Measurements from ENCODE around the gene CRYM. TPM values are rescaled to one million over a fixed set of nuclear protein-coding genes. Genes with fewer than 3 reads are reported as not detected.
"Not testable (repeated sequence)": the region's sequence is repeated elsewhere in the genome, so short reads cannot be mapped to it uniquely, and the experiment has no call there.

CRYM gene
- total and polyA plus RNA-seq, 10 of the 15 experiments (the other 5 are each of a cell fraction or from before 2014, with no cell fraction given), result 0.30 to 6.1 (median 3.9) TPM

DNA sequence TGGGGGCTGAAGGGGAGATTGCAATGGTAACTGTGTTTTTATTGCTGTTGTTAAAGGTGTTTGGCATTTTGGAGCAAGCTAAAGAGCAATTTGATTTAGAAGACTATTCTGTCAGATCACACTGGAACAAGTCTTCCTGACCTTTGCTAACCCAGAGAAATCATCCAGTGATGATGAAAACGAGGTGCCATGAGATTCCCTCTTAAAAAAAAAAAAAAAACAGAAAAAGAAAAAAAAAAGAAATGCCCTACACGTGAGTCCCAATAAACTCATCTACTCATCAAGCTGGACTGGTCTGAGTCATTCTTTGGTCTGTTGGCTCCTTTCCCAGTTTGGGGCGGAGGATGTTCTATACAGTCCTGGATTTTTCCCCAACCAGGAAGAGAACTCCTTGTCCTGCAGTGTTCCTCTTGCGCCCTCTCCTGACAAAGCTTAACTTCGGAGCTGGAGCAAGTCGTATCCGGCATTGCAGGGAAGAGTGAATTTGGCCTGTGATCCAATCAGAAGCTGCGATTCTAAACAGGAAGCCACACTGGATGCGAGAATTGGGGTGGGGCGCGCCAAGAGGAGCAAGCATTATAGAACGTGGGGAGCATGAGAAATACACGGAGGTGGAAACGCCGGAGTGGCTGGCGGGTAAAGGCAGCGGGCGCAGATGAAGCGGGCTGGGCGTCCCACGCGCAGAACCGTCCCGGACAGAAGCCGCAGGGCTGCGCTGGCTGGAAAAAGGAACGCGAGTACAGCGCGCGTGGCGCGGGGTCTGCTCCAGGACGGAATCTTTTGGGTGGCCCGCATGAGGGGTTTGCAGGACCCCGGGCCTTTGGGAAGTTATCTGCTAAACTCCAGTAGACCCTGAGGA, 22.4 kb upstream of the CRYM start (continued):
- TF ChIP-seq, protein P1, sequence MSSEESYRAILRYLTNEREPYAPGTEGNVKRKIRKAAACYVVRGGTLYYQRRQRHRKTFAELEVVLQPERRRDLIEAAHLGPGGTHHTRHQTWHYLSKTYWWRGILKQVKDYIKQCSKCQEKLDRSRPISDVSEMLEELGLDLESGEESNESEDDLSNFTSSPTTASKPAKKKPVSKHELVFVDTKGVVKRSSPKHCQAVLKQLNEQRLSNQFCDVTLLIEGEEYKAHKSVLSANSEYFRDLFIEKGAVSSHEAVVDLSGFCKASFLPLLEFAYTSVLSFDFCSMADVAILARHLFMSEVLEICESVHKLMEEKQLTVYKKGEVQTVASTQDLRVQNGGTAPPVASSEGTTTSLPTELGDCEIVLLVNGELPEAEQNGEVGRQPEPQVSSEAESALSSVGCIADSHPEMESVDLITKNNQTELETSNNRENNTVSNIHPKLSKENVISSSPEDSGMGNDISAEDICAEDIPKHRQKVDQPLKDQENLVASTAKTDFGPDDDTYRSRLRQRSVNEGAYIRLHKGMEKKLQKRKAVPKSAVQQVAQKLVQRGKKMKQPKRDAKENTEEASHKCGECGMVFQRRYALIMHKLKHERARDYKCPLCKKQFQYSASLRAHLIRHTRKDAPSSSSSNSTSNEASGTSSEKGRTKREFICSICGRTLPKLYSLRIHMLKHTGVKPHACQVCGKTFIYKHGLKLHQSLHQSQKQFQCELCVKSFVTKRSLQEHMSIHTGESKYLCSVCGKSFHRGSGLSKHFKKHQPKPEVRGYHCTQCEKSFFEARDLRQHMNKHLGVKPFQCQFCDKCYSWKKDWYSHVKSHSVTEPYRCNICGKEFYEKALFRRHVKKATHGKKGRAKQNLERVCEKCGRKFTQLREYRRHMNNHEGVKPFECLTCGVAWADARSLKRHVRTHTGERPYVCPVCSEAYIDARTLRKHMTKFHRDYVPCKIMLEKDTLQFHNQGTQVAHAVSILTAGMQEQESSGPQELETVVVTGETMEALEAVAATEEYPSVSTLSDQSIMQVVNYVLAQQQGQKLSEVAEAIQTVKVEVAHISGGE (CRISPR knock-in tag; IDR thresholded peaks at IDR 0.05), result no peak
- TF ChIP-seq, protein P2, sequence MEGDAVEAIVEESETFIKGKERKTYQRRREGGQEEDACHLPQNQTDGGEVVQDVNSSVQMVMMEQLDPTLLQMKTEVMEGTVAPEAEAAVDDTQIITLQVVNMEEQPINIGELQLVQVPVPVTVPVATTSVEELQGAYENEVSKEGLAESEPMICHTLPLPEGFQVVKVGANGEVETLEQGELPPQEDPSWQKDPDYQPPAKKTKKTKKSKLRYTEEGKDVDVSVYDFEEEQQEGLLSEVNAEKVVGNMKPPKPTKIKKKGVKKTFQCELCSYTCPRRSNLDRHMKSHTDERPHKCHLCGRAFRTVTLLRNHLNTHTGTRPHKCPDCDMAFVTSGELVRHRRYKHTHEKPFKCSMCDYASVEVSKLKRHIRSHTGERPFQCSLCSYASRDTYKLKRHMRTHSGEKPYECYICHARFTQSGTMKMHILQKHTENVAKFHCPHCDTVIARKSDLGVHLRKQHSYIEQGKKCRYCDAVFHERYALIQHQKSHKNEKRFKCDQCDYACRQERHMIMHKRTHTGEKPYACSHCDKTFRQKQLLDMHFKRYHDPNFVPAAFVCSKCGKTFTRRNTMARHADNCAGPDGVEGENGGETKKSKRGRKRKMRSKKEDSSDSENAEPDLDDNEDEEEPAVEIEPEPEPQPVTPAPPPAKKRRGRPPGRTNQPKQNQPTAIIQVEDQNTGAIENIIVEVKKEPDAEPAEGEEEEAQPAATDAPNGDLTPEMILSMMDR (IDR thresholded peaks at IDR 0.05 in 2 of 3, conservative IDR thresholded peaks at IDR 0.05 in 1 of 3; ENCODE audit: control insufficient read depth in 2 of 3, extremely low read depth in 1 of 3, insufficient read depth in 1 of 3, low read depth in 3 of 3, low read length in 3 of 3), result peak; percentile 71 to 97 (median 77)
- TF ChIP-seq CHD2 (IDR thresholded peaks at IDR 0.05; ENCODE audit: borderline replicate concordance, low read depth, low read length), result peak; percentile 37; the same call in 1 of the 2 replicates

DNA sequence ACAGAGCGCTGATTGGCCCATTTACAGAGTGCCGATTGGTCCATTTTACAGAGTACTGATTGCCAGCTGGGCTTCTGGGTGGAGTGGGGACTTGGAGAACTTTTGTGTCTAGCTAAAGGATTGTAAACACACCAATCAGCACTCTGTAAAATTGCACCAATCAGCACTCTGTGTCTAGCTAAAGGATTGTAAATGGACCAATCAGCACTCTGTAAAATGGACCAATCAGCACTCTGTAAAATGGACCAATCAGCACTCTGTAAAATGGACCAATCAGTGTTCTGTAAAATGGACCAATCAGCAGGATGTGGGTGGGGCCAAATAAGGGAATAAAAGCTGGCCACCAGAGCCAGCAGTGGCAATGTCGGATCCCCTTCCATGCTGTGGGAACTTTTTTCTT, 11.7 kb upstream of the CRYM start:
- H3K27me3 ChIP-seq (replicated peaks in 1 of 2; ENCODE audit: control insufficient read depth in 2 of 2, insufficient read depth in 2 of 2, low read length in 1 of 2); H3K27ac ChIP-seq (ENCODE audit: control insufficient read depth, insufficient read depth); BruUV-seq (replicated peaks); H3K36me3 ChIP-seq (ENCODE audit: control insufficient read depth in 2 of 2, insufficient read depth in 2 of 2, low read length in 1 of 2); H3K9ac ChIP-seq (ENCODE audit: control insufficient read depth, insufficient read depth, low read length); DNase-seq (ENCODE audit: low read depth, low spot score); H2AFZ ChIP-seq (ENCODE audit: control insufficient read depth, low read depth, low read length); RAD21 ChIA-PET (ENCODE audit: unreplicated experiment); H3K9me3 ChIP-seq (replicated peaks; ENCODE audit: control insufficient read depth, insufficient read depth, low read length); POLR2A ChIA-PET; H3K79me2 ChIP-seq (ENCODE audit: control insufficient read depth, insufficient read depth, low read length); H3K4me2 ChIP-seq (ENCODE audit: control insufficient read depth, insufficient read depth); H3K4me1 ChIP-seq (ENCODE audit: control insufficient read depth, insufficient read depth, low read length); ATAC-seq; H4K20me1 ChIP-seq (ENCODE audit: control insufficient read depth, insufficient read depth); FAIRE-seq; intact Hi-C loops (cut with micrococcal nuclease; ENCODE audit: unreplicated experiment); H3K4me3 ChIP-seq: not testable (repeated sequence)
- WGBS (ENCODE audit: insufficient coverage, insufficient replicate concordance, low lambda C conversion rate, missing lambda C conversion rate), result 53% methylated on average over 3 of the region's 3 CpGs
- SMC1A ChIA-PET (ENCODE audit: uncharacterized antibody, unreplicated experiment), result interaction anchor here (0.5 to 1.4 kb wide), 3 partner anchors 11 to 1362 kb away, joined by 3 read pairs; no protein-coding TSS in a partner anchor
- peak; percentile 63; the same call in 1 of the 2 replicates for TF ChIP-seq NFYB (IDR thresholded peaks at IDR 0.05; ENCODE audit: insufficient read depth, low read depth, low read length)
- in situ Hi-C loops (cut with MboI), result loop anchor here (10.0 kb wide), 1 partner anchor 265 kb away; no protein-coding TSS in a partner anchor
- CTCF ChIA-PET, result interaction anchor here (1.5 kb wide), 1 partner anchor 11 kb away, joined by 6 read pairs; no protein-coding TSS in a partner anchor
